Posterior vena cava (tissue), 2 donors: ENCODE results near the gene DBN1. TPM values are rescaled to one million over a fixed set of nuclear protein-coding genes. Genes with fewer than 3 reads are reported as not detected.

Source experiments
- DNase-seq: peaks from one replicate; pipeline ENCODE4 v3.0.0-alpha.2; 2020; ENCODE audit warnings: low spot score
- intact Hi-C, 2 donors: fragments of 100-400 bp; cut with DNase I; formaldehyde crosslinking; loops; one replicate each; pipeline versions ENCODE4 v1.14.1 to v1.14.2; 2022 to 2023
- total RNA-seq, 2 donors: library from RNA; stranded (reverse); fragmentation: NEBNext Ultra II Directional; extraction: Animal tissue kit (Norgen Biotek cat#: 25700); gene quantifications; one replicate each; pipeline ENCODE4 v1.2.1, GENCODE V29; 2021
- donor health status: DM: yes; HTN: yes; CAD: no.
- donor health status: DM: yes; HTN: yes; CAD: no.

The DBN1 gene
- total RNA-seq, 2 donors from 2014 or later: 94.9 to 121 TPM

GRCh38 chr5:177450667-177451424, 22.6 kb downstream of the DBN1 start:
- intact Hi-C loops: loop anchor here (5.0 kb wide), 2 partner anchors 44 to 49 kb away; partner anchors contain the start of genes F12 (in 1 of the 2) and PFN3 (in 1 of the 2)

GRCh38 chr5:177449140-177450061, 24.0 kb downstream of the DBN1 start:
- intact Hi-C loops: loop anchor here (5.0 kb wide), 2 partner anchors 42 to 47 kb away; partner anchors contain the start of genes F12 (in 1 of the 2) and PFN3 (in 1 of the 2)
- no peak for DNase-seq

More at GRCh38 chr5:177450667-177451424, 22.6 kb downstream of the DBN1 start:
- no peak for DNase-seq

- DNase-seq: no peak
- intact Hi-C loops: no loop called here
Measured at GRCh38 chr5:177448244-177448950, 25.0 kb downstream of the DBN1 start.

- DNase-seq: peak; percentile 87
- intact Hi-C loops: no loop called here
Measured at GRCh38 chr5:177447611-177448243, 25.7 kb downstream of the DBN1 start.

GRCh38 chr5:177447066-177447610, 26.3 kb downstream of the DBN1 start:
- peak; percentile 86 for DNase-seq
- intact Hi-C loops: no loop called here

GRCh38 chr5:177446200-177447065, 27.0 kb downstream of the DBN1 start, which contains the start of gene PRR7:
Gene PRR7 (plus strand): TSS chr5:177446814. CDS start chr5:177455068, 8,254 bp downstream.
- intact Hi-C loops: no loop called here
- peak; percentile 90 for DNase-seq

- DNase-seq: no peak
- intact Hi-C loops: no loop called here
Measured at GRCh38 chr5:177445917-177446199, 27.6 kb downstream of the DBN1 start.

GRCh38 chr5:177445052-177445916, 28.1 kb downstream of the DBN1 start:
- DNase-seq: no peak
- intact Hi-C loops: no loop called here

GRCh38 chr5:177444106-177445051, 29.1 kb downstream of the DBN1 start:
- no peak for DNase-seq
- intact Hi-C loops: no loop called here

- peak; percentile 75 for DNase-seq
Measured at GRCh38 chr5:177443144-177443983, 30.1 kb downstream of the DBN1 start.

GRCh38 chr5:177442066-177442826, 31.2 kb downstream of the DBN1 start:
- DNase-seq: peak; percentile 79
- intact Hi-C loops: no loop called here

More at GRCh38 chr5:177443144-177443983, 30.1 kb downstream of the DBN1 start:
- intact Hi-C loops: no loop called here

GRCh38 chr5:177440990-177441780, 32.2 kb downstream of the DBN1 start:
- intact Hi-C loops: no loop called here
- DNase-seq: peak; percentile 66

- DNase-seq: peak; percentile 81
- intact Hi-C loops: no loop called here
Measured at GRCh38 chr5:177440211-177440989, 33.0 kb downstream of the DBN1 start.
